Fibroblast of lung (primary cell): ENCODE results near the gene ZNF414.

Experiments
- EZH2 ChIP-seq: IDR thresholded peaks from 2 replicates; pipeline ENCODE4 v1.5.1; 2012; ENCODE audit warnings: low read length, control low read depth, mild to moderate bottlenecking; ENCODE audit errors: missing control alignments
- TF ChIP-seq, protein P1 (sequence below), 2 donors: IDR thresholded peaks in 1 of 2; conservative IDR thresholded peaks in 1 of 2; 1 replicate in 1 of 2; 2 replicates in 1 of 2; pipeline ENCODE4 v1.5.1; 2011 to 2012; ENCODE audit warnings: low read length in 2 of 2, control low read depth in 1 of 2, inconsistent platforms in 1 of 2, low read depth in 1 of 2, mild to moderate bottlenecking in 1 of 2

GRCh38 chr19:8503510-8503909 is 10.5 kb downstream of the ZNF414 start:
- TF ChIP-seq, protein P1, sequence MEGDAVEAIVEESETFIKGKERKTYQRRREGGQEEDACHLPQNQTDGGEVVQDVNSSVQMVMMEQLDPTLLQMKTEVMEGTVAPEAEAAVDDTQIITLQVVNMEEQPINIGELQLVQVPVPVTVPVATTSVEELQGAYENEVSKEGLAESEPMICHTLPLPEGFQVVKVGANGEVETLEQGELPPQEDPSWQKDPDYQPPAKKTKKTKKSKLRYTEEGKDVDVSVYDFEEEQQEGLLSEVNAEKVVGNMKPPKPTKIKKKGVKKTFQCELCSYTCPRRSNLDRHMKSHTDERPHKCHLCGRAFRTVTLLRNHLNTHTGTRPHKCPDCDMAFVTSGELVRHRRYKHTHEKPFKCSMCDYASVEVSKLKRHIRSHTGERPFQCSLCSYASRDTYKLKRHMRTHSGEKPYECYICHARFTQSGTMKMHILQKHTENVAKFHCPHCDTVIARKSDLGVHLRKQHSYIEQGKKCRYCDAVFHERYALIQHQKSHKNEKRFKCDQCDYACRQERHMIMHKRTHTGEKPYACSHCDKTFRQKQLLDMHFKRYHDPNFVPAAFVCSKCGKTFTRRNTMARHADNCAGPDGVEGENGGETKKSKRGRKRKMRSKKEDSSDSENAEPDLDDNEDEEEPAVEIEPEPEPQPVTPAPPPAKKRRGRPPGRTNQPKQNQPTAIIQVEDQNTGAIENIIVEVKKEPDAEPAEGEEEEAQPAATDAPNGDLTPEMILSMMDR (conservative IDR thresholded peaks at IDR 0.05 in 1 of 2, IDR thresholded peaks at IDR 0.05 in 1 of 2; ENCODE audit: low read depth in 1 of 2, low read length in 2 of 2) = no peak
- TF ChIP-seq EZH2 = no peak
